GM23338 (cell line): ENCODE results near the gene CANT1. TPM values are rescaled to one million over a fixed set of nuclear protein-coding genes. Genes with fewer than 3 reads are reported as not detected.

Experiments
- ATAC-seq: fragments of 200-7000 bp; cut with Tn5 transposase; 3 replicates; pipeline ENCODE4 v1.9.1; 2020
- DNase-seq: peaks from one replicate; pipeline ENCODE4 v3.0.0-alpha.2; 2015; ENCODE audit warnings: low spot score
- H2AFZ ChIP-seq: fragments of 200-600 bp; sonication (generic); 2 replicates; pipeline ENCODE4 v1.8.0; 2016; ENCODE audit warnings: antibody characterized with exemption, mild to moderate bottlenecking, moderate library complexity
- H3F3A ChIP-seq: fragments of 200-600 bp; sonication (generic); replicated peaks from 2 replicates; pipeline ENCODE4 v1.8.0; 2017; ENCODE audit warnings: antibody characterized with exemption, mixed run types, low read depth
- H3K27ac ChIP-seq: fragments of 200-600 bp; sonication (generic); 2 replicates; pipeline ENCODE4 v1.6.1; 2016; ENCODE audit warnings: low read depth
- H3K27me3 ChIP-seq: fragments of 200-600 bp; sonication (generic); 2 replicates; pipeline ENCODE4 v1.8.0; 2016; ENCODE audit warnings: mild to moderate bottlenecking, mixed run types, moderate library complexity; ENCODE audit not compliant: insufficient read depth
- H3K36me3 ChIP-seq: fragments of 200-600 bp; sonication (generic); 2 replicates; pipeline ENCODE4 v1.8.0; 2016; ENCODE audit warnings: mild to moderate bottlenecking; ENCODE audit not compliant: insufficient read depth
- H3K4me1 ChIP-seq: fragments of 200-600 bp; sonication (generic); 2 replicates; pipeline ENCODE4 v1.8.0; 2016; ENCODE audit warnings: mild to moderate bottlenecking, moderate library complexity; ENCODE audit not compliant: insufficient read depth
- H3K4me2 ChIP-seq: fragments of 200-600 bp; sonication (generic); 2 replicates; pipeline ENCODE4 v1.7.1; 2017; ENCODE audit warnings: mixed run types
- H3K4me3 ChIP-seq: fragments of 200-600 bp; sonication (generic); 2 replicates; pipeline ENCODE4 v1.6.1; 2016; ENCODE audit warnings: mixed run types
- H3K79me2 ChIP-seq: fragments of 200-600 bp; sonication (generic); replicated peaks from 2 replicates; pipeline ENCODE4 v1.8.0; 2017; ENCODE audit warnings: mild to moderate bottlenecking; ENCODE audit not compliant: insufficient read depth
- H3K9me2 ChIP-seq: fragments of 200-600 bp; sonication (generic); 2 replicates; pipeline ENCODE4 v1.8.0; 2017; ENCODE audit not compliant: insufficient read depth
- H4K20me1 ChIP-seq: fragments of 200-600 bp; sonication (generic); replicated peaks from 2 replicates; pipeline ENCODE4 v1.8.0; 2017; ENCODE audit warnings: mild to moderate bottlenecking; ENCODE audit not compliant: insufficient read depth
- H3K27ac Mint-ChIP-seq: 2 replicates; pipeline ENCODE4 v1.8.0; 2020; ENCODE audit warnings: inconsistent platforms, mild to moderate bottlenecking, moderate library complexity, mixed read lengths
- H3K27me3 Mint-ChIP-seq: 3 replicates; pipeline ENCODE4 v1.8.0; 2022; ENCODE audit warnings: low read depth, mild to moderate bottlenecking, moderate library complexity, mixed read lengths, inconsistent platforms; ENCODE audit not compliant: insufficient read depth, poor library complexity
- H3K36me3 Mint-ChIP-seq: 3 replicates; pipeline ENCODE4 v1.8.0; 2021; ENCODE audit warnings: low read depth, mild to moderate bottlenecking, inconsistent platforms, moderate library complexity, mixed read lengths
- H3K4me1 Mint-ChIP-seq: 3 replicates; pipeline ENCODE4 v1.8.0; 2020; ENCODE audit warnings: mild to moderate bottlenecking, inconsistent platforms, mixed read lengths
- H3K4me3 Mint-ChIP-seq: 3 replicates; pipeline ENCODE4 v1.8.0; 2021; ENCODE audit warnings: moderate library complexity, mild to moderate bottlenecking, inconsistent platforms, mixed read lengths
- H3K9me3 Mint-ChIP-seq: 3 replicates; pipeline ENCODE4 v1.8.0; 2020; ENCODE audit warnings: moderate library complexity, mild to moderate bottlenecking, inconsistent platforms, mixed read lengths
- CREB1 ChIP-seq: fragments of 250-450 bp; sonication (Bioruptor Pico); IDR thresholded peaks from 2 replicates; pipeline ENCODE4 v1.5.0; 2020; ENCODE audit warnings: low read depth, mild to moderate bottlenecking, moderate library complexity
- EZH2 ChIP-seq: fragments of 200-600 bp; sonication (generic); IDR thresholded peaks from one replicate; pipeline ENCODE4 v1.8.0; 2017; ENCODE audit warnings: antibody characterized with exemption, mild to moderate bottlenecking, low read depth; ENCODE audit not compliant: unreplicated experiment
- EZH2phosphoT487 ChIP-seq: fragments of 200-600 bp; sonication (generic); IDR thresholded peaks from one replicate; pipeline ENCODE4 v1.8.1; 2018; ENCODE audit warnings: antibody characterized with exemption; ENCODE audit not compliant: unreplicated experiment
- JUNB ChIP-seq: IDR thresholded peaks from one replicate; pipeline ENCODE4 v1.6.1; 2016; ENCODE audit warnings: antibody characterized with exemption; ENCODE audit not compliant: unreplicated experiment
- NANOG ChIP-seq: IDR thresholded peaks from 2 replicates; pipeline ENCODE4 v1.6.1; 2016; ENCODE audit warnings: antibody characterized with exemption, borderline replicate concordance
- POLR2AphosphoS5 ChIP-seq: IDR thresholded peaks from 2 replicates; pipeline ENCODE4 v1.6.1; 2016; ENCODE audit warnings: antibody characterized with exemption, low read depth
- polyA plus RNA-seq: library from polyadenylated mRNA; unstranded; fragments of >200 nt; fragmentation: Nextera tagmentation; extraction: Ambion mirVana; gene quantifications from 2 replicates; pipeline ENCODE4 v1.2.1, GENCODE V29; 2016
- total RNA-seq: library from RNA; depleted of rRNA; stranded (reverse); fragments of >200 nt; shearing (Covaris generic); gene quantifications from 2 replicates; pipeline ENCODE4 v1.2.3, GENCODE V29; 2014
- TF ChIP-seq, protein P1 (sequence below): IDR thresholded peaks from one replicate; pipeline ENCODE4 v1.6.1; 2018; ENCODE audit warnings: antibody characterized with exemption; ENCODE audit not compliant: unreplicated experiment
- TF ChIP-seq, protein P2 (sequence below), 2 experiments: fragments of 200-600 bp in 1 of 2; sonication (generic) in 1 of 2; conservative IDR thresholded peaks; 2 replicates each; pipeline versions ENCODE4 v1.5.1 to v1.6.1; 2016 to 2017; ENCODE audit warnings: antibody characterized with exemption in 2 of 2, low read depth in 2 of 2, mild to moderate bottlenecking in 2 of 2, moderate library complexity in 1 of 2
- TF ChIP-seq, protein P3 (sequence below): fragments of 250-450 bp; sonication (Bioruptor Pico); IDR thresholded peaks from 2 replicates; pipeline ENCODE4 v1.5.0; 2020; ENCODE audit warnings: mild to moderate bottlenecking, moderate library complexity

Gene CANT1
- total and polyA plus RNA-seq, 2 experiments from 2014 or later = 5.9 to 38.8 TPM

DNA sequence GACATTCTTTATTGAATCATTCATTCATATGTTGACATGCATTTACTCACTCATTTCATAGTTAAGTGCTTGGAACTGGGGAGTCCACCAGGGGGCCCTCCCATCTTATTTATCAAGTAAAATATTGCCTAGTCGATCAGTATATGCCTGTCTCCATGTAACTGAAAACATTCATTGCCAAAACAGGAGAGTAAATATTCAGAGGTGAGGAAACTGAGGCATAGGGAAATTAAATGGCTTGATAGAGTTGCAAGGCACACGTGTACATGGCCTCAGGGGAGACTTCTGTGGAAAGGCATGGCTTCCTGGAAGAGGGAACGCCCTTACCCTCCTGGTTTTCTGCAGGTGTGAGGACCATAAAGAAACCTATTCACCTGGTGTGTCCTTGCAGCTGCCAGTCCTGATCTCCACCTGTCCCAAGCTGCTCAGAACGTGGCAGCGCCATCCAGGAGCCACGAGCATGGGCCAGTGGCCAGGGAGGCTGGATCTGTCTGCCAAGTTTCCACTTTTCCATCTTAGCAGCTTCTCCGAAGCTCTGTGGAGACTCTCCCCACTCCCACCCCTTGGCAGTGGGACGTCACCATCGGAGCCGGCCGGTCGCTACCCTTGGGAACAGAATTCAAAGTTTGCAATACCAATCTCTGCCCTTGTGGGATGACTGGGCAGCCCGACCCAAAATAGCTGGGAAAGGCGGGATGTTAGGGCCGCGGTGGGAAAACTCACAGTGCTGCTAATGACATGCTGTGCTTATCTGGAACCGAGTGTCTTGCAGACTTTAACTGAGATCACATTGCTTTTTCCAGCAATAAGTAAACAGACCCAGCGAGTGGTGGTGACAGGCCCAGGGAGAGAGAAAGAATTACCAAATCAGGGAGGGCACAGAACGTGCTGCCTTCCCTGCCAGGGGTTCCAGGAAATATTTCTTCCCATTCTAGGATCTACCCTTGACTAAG lies 10.3 kb upstream of the CANT1 start:
- 0 out of 2 replicates have a peak, but pooled peaks cover 2% of the 10 kb centered on the region for H3F3A ChIP-seq
- no peak overlapping the region for H2AFZ ChIP-seq
- Mint-ChIP-seq H3K36me3 (peaks cover 5% of the 10 kb centered on the region; the same call in 2 of the 3 replicates), H3K27ac (no peak overlapping the region), H3K9me3 (peaks cover 24% of the 10 kb centered on the region), H3K27me3 (peaks cover 42% of the 10 kb centered on the region), H3K4me1 (peaks cover 17% of the 10 kb centered on the region), H3K4me3 (no peak overlapping the region)
- ATAC-seq (no peak), DNase-seq (peak; percentile 63)
- no peaks in the 10 kb centered on the region for H3K36me3 ChIP-seq
- H3K4me1 ChIP-seq = peaks cover 7% of the 10 kb centered on the region
- TF ChIP-seq, protein P1, sequence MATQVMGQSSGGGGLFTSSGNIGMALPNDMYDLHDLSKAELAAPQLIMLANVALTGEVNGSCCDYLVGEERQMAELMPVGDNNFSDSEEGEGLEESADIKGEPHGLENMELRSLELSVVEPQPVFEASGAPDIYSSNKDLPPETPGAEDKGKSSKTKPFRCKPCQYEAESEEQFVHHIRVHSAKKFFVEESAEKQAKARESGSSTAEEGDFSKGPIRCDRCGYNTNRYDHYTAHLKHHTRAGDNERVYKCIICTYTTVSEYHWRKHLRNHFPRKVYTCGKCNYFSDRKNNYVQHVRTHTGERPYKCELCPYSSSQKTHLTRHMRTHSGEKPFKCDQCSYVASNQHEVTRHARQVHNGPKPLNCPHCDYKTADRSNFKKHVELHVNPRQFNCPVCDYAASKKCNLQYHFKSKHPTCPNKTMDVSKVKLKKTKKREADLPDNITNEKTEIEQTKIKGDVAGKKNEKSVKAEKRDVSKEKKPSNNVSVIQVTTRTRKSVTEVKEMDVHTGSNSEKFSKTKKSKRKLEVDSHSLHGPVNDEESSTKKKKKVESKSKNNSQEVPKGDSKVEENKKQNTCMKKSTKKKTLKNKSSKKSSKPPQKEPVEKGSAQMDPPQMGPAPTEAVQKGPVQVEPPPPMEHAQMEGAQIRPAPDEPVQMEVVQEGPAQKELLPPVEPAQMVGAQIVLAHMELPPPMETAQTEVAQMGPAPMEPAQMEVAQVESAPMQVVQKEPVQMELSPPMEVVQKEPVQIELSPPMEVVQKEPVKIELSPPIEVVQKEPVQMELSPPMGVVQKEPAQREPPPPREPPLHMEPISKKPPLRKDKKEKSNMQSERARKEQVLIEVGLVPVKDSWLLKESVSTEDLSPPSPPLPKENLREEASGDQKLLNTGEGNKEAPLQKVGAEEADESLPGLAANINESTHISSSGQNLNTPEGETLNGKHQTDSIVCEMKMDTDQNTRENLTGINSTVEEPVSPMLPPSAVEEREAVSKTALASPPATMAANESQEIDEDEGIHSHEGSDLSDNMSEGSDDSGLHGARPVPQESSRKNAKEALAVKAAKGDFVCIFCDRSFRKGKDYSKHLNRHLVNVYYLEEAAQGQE = no peak
- TF ChIP-seq, protein P2, sequence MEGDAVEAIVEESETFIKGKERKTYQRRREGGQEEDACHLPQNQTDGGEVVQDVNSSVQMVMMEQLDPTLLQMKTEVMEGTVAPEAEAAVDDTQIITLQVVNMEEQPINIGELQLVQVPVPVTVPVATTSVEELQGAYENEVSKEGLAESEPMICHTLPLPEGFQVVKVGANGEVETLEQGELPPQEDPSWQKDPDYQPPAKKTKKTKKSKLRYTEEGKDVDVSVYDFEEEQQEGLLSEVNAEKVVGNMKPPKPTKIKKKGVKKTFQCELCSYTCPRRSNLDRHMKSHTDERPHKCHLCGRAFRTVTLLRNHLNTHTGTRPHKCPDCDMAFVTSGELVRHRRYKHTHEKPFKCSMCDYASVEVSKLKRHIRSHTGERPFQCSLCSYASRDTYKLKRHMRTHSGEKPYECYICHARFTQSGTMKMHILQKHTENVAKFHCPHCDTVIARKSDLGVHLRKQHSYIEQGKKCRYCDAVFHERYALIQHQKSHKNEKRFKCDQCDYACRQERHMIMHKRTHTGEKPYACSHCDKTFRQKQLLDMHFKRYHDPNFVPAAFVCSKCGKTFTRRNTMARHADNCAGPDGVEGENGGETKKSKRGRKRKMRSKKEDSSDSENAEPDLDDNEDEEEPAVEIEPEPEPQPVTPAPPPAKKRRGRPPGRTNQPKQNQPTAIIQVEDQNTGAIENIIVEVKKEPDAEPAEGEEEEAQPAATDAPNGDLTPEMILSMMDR (conservative IDR thresholded peaks at IDR 0.05; ENCODE audit: low read depth in 2 of 2) = peak; percentile 64 to 72
- H3K9me2 ChIP-seq = no peaks in the 10 kb centered on the region
- H3K27ac ChIP-seq = no peak overlapping the region
- H3K4me2 ChIP-seq = no peak overlapping the region
- peaks cover 52% of the 10 kb centered on the region for H3K27me3 ChIP-seq
- no peaks in the 10 kb centered on the region for H4K20me1 ChIP-seq
- H3K4me3 ChIP-seq = no peak overlapping the region
- no peaks in the 10 kb centered on the region for H3K79me2 ChIP-seq

DNA sequence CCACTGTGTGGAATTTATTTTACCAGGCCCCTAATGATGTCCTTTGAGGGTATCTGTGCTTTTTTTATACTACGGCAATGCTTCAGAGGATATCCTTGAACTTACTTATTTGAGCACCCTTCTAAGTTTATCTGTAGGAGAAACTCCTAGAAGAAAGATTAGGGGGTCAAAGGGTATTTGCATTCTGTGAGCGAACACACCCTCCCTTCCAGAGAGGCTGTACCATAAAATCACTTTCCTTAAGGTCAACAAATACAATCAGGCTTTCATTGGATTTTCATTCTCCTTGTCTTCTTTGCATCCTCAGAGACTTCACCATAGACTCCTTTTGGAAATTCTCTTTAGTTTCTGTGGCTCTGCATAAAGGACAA lies 9.7 kb upstream of the CANT1 start:
- no peak overlapping the region for H3K27ac Mint-ChIP-seq
- H3K79me2 ChIP-seq = no peaks in the 10 kb centered on the region
- H3K4me3 Mint-ChIP-seq = no peak overlapping the region
- no peaks in the 10 kb centered on the region for H4K20me1 ChIP-seq
- H3K9me2 ChIP-seq = no peaks in the 10 kb centered on the region
- peaks cover 5% of the 10 kb centered on the region; the same call in 2 of the 3 replicates for H3K36me3 Mint-ChIP-seq
- no peak overlapping the region for H3K4me3 ChIP-seq
- H3K4me1 Mint-ChIP-seq = peaks cover 17% of the 10 kb centered on the region
- H3K36me3 ChIP-seq = no peaks in the 10 kb centered on the region
- H3K27me3 Mint-ChIP-seq = peaks cover 36% of the 10 kb centered on the region
- H2AFZ ChIP-seq = no peak overlapping the region
- no peak overlapping the region for H3K4me2 ChIP-seq
- peaks cover 7% of the 10 kb centered on the region for H3K4me1 ChIP-seq
- 0 out of 2 replicates have a peak, but pooled peaks cover 2% of the 10 kb centered on the region for H3F3A ChIP-seq
- peaks cover 45% of the 10 kb centered on the region for H3K27me3 ChIP-seq
- ATAC-seq (no peak), DNase-seq (no peak)
- peaks cover 30% of the 10 kb centered on the region for H3K9me3 Mint-ChIP-seq
- H3K27ac ChIP-seq = no peak overlapping the region
- no peak for TF ChIP-seq NANOG
- TF ChIP-seq JUNB = no peak
- no peak for TF ChIP-seq CREB1 (CRISPR knock-in tag)
- TF ChIP-seq EZH2phosphoT487 = no peak
- TF ChIP-seq, protein P3, sequence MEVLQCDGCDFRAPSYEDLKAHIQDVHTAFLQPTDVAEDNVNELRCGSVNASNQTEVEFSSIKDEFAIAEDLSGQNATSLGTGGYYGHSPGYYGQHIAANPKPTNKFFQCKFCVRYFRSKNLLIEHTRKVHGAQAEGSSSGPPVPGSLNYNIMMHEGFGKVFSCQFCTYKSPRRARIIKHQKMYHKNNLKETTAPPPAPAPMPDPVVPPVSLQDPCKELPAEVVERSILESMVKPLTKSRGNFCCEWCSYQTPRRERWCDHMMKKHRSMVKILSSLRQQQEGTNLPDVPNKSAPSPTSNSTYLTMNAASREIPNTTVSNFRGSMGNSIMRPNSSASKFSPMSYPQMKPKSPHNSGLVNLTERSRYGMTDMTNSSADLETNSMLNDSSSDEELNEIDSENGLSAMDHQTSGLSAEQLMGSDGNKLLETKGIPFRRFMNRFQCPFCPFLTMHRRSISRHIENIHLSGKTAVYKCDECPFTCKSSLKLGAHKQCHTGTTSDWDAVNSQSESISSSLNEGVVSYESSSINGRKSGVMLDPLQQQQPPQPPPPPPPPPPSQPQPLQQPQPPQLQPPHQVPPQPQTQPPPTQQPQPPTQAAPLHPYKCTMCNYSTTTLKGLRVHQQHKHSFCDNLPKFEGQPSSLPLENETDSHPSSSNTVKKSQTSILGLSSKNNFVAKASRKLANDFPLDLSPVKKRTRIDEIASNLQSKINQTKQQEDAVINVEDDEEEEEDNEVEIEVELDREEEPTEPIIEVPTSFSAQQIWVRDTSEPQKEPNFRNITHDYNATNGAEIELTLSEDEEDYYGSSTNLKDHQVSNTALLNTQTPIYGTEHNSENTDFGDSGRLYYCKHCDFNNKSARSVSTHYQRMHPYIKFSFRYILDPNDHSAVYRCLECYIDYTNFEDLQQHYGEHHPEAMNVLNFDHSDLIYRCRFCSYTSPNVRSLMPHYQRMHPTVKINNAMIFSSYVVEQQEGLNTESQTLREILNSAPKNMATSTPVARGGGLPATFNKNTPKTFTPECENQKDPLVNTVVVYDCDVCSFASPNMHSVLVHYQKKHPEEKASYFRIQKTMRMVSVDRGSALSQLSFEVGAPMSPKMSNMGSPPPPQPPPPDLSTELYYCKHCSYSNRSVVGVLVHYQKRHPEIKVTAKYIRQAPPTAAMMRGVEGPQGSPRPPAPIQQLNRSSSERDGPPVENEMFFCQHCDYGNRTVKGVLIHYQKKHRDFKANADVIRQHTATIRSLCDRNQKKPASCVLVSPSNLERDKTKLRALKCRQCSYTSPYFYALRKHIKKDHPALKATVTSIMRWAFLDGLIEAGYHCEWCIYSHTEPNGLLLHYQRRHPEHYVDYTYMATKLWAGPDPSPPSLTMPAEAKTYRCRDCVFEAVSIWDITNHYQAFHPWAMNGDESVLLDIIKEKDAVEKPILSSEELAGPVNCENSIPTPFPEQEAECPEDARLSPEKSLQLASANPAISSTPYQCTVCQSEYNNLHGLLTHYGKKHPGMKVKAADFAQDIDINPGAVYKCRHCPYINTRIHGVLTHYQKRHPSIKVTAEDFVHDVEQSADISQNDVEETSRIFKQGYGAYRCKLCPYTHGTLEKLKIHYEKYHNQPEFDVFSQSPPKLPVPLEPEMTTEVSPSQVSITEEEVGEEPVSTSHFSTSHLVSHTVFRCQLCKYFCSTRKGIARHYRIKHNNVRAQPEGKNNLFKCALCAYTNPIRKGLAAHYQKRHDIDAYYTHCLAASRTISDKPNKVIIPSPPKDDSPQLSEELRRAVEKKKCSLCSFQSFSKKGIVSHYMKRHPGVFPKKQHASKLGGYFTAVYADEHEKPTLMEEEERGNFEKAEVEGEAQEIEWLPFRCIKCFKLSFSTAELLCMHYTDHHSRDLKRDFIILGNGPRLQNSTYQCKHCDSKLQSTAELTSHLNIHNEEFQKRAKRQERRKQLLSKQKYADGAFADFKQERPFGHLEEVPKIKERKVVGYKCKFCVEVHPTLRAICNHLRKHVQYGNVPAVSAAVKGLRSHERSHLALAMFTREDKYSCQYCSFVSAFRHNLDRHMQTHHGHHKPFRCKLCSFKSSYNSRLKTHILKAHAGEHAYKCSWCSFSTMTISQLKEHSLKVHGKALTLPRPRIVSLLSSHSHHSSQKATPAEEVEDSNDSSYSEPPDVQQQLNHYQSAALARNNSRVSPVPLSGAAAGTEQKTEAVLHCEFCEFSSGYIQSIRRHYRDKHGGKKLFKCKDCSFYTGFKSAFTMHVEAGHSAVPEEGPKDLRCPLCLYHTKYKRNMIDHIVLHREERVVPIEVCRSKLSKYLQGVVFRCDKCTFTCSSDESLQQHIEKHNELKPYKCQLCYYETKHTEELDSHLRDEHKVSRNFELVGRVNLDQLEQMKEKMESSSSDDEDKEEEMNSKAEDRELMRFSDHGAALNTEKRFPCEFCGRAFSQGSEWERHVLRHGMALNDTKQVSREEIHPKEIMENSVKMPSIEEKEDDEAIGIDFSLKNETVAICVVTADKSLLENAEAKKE (CRISPR knock-in tag) = no peak
- no peak for TF ChIP-seq POLR2AphosphoS5
- no peak for TF ChIP-seq EZH2
